Stimulated activated CD8-positive, alpha-beta memory T cell treated with anti-CD3 and anti-CD28 coated beads, Interleukin-15, amount 100 ng/mL, for 48 hours (primary cell): ENCODE measurements around the gene CYP46A1.

Experiments used
- DNase-seq, 2 donors: peaks; one replicate each; pipeline ENCODE4 v3.0.0-alpha.2; 2020; ENCODE audit warnings: low read depth in 2 of 2

Gene CYP46A1

DNA sequence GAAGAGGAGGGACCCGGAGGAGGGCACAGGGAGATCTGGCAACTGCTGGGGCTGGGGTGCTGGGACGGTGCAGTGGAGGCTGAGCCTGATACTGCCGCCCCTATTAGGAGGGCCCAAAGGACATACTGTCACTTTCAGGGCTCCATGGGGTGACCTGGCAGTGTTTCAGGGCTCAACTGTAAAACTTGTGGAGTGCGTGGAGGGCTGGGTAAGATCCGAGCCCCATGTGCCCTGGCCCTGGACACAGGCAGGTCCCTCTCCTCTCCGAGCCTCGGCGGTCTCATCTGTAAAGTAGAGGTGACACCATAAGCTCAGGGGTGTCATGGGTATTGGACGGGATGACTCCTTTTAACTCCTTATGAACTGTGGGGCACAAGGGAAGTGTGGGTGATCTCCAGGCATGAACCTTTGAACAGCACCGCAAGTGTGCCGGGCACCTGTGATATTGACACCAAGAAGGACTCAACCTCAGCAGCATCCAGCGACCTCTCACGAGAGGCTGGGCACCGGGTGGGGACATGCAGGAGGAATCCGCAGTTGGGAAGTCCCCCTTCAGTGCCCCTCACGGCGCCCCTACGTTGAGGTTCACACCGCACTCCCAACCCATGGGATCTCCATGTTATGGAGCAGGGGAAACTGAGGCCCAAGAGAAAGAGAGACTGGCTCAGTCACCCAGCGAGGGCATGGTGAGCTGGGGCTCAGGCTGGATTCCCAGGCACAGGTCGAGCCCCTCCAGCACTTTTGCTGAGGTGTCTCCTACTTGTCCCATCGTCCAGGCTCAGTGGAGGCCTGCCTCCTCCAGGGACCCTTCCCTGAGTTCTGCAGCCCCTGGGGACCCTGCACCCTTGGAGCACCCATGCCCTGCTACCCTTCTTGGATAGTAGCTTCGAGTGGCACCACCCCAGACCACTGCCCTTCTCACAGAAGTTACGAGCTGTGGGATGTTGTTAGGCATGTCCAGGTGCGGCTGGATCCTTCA, 58.7 kb downstream of the CYP46A1 start:
- no peak for DNase-seq

DNA sequence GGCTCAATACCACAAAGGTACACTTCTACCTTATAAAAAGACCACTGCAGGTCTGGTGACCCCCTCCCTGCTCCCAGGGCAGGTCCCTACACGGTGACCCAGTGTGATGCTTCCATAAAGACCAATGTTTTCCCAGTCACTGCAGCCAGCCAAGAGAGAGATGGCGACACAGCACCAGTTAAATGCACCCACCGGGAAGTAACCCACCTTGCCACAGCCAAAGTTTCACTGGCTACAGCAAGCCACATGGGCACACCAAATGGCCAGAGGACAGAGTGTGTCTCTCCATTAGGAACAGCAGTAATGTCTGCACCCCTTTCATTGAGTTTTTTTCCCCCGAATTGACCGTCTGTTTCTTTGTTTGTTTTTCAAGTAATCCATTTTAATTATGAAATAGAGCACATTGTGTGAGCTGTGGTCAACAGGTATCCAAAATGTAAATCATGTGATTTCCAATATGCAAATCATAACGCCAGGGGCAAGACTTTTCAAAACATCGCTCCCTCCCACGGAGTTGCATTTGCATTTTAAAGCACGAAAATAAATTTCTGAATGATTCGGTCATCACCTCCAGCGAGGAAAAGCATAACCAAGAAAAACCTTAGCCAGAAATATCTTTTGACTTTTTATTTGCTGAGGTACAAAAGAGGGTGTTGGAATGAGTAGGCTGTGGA, 60.2 kb downstream of the CYP46A1 start:
- no peak for DNase-seq

- no peak for DNase-seq
Observed at GRCh38 chr14:99744873-99745224, 60.8 kb downstream of the CYP46A1 start.

- DNase-seq = no peak
Observed at GRCh38 chr14:99745307-99745951, 61.3 kb downstream of the CYP46A1 start.

DNA sequence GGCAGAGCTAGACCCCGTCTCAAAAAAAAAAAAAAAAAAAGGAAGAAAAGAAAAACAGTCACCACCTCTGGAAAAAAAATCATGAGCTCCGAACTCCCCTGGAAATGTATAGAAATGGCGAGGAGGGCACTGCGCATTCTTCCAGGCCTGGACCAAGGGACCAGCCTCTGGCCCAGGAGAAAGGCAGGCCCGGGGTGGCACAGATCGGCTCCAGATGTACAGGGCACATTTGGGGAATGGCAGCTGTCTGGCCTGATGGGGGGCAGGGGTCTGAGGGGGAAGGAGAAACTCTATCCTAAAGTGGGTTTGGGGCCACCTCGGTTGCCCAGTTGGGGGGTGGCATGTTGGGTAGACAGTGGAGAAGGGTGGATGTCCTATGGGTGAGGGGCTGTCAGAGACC, 63.1 kb downstream of the CYP46A1 start:
- no peak for DNase-seq

- DNase-seq = no peak
Observed at GRCh38 chr14:99747582-99748330, 63.7 kb downstream of the CYP46A1 start.

DNA sequence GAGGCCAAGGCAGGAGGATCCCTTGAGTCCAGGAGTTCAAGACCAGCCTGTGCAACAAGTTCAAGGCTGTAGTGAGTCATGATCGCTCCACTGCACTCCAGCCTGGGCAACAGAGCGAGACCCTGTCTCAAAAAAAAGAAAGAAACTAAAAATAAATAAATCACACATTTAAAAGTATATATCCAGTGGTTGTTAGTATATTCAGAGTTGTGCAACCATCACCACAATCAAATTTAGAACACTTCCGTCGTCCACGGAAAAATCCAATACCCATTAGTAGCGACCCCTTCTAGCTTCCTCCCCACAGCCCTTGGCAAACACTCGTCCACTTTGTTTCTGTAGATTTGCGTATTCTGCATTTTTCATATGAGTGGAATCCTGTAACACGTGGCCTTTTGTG, 64.4 kb downstream of the CYP46A1 start:
- no peak for DNase-seq

DNA sequence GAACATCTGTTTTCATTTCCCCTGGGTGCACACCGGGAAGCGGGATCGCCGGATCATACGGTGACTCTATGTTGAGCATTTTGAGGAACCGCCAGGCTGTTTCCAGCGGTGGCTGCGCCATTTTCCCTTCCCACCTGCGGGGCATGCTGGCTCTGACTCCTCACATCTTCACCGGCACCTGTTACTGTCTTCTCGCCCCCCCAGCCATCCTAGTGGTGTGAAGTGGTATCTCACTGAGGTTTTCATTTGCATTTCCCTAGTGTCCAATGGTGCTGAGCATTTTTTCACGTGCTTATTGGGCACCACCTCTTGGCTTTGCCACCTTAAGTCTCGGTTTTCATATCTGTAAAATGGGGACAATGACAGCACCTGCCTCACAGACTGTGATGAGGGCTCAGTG, 65.0 kb downstream of the CYP46A1 start:
- no peak for DNase-seq

GRCh38 chr14:99749763-99750715, 65.9 kb downstream of the CYP46A1 start:
- DNase-seq = no peak

GRCh38 chr14:99750746-99751450, 66.8 kb downstream of the CYP46A1 start:
- DNase-seq = no peak

GRCh38 chr14:99751539-99752485, 67.7 kb downstream of the CYP46A1 start:
- DNase-seq = no peak

DNA sequence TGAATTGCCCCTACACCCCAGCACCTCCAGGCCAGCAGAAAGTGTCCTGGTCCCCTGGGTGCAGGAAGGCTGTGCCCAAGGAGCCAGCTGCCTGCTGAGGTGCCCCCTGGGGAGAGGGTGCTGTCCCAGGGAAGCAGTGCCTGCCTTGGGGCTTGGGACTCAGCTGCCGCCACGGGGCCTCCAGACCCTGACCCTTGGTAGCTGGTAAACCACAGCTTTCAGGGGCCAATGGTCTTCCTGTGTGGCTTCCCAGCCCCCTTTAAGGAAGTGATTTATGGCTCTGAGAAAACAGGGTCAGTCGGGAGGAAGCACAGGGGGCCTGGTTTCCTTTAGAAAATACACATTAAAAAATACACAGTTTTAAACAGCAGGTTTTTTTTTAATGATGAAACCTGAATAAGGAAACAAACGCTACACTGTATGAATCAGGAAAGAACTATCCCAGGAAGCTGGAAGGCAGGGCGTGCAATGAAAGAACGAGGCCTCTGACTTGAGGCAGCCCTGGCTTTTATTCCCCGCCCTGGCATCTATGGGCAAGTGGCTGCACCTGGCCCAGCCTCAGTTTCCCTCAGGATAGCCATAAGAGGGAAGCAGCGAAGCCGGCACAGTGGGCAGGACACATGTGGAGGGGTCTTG, 68.5 kb downstream of the CYP46A1 start:
- no peak for DNase-seq

DNA sequence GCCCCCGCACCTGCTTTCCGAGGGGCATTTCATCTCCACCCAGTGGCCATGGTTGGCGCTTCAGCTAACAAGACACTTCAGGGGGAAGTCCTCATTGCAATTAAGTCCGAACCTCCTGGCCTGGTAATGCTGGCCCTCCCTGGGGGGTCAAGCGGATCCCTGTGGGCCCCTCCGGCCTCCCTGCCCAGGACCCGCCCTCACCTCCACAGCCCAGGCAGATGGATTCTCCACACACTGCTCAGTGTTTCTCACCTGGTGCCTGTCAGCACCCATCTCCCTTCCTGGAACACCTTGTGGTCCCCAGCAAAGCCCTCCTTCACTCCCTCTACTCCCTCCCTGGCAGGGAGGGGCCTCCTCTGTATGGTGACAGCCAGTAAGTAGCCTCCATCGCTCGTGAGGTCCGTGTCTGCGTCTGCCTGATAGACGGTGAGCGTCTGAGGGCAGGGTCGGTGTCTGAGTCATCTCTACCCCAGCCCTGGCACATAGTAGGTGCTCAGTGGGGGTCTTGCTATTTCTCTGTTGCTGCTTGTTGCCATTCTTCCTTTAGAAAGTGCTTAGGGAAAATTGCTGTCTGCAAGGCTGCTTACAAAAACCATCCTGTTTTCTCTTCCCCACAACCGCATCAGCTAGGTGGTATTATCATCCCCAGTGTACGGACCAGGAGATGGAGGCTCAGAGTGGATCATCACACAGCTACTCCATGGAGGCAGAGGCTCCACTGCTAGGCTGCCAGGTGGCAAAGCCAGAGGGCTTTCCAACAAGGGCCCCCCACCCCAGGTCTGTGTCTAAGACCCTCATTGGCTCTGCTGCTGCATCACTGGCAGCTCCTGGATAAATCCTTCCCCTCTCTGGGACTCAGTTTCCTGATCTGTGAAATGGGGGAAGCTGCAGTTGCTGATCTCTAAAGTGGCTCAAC, 69.4 kb downstream of the CYP46A1 start:
- DNase-seq = no peak

GRCh38 chr14:99754141-99755067, 70.3 kb downstream of the CYP46A1 start:
- DNase-seq = peak in 1 of 2 donors; percentile 13

DNA sequence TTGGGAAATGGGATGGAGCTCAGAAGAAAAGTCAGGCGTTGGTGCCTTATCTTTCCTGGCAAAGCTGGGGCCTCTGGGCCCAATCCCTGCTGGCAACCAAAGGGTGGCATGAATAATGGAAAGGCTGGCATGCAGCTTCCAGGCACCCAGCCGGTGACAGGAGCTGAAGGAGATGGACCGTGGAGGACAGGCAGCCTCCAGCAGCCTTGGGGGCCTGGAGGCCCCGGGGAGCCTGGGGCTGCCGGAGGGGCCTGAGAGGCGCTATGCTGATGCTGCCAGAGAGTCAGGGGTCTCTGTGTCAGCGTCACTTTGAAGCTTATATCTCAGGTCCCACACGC, 70.9 kb downstream of the CYP46A1 start:
- no peak for DNase-seq
